HG03521 (cell line): ENCODE results near the gene PDHB.
"Not testable (repeated sequence)": the region's sequence is repeated elsewhere in the genome, so short reads cannot be mapped to it uniquely, and the experiment has no call there.

Experiments used
- ATAC-seq: cut with Tn5 transposase; IDR thresholded peaks from one replicate; pipeline ENCODE4 v1.9.1; 2021; ENCODE audit warnings: mild to moderate bottlenecking, moderate library complexity; ENCODE audit not compliant: unreplicated experiment

Gene PDHB

GRCh38 chr3:58440996-58441355 is 7.3 kb upstream of the PDHB start:
- not testable (repeated sequence) for ATAC-seq

GRCh38 chr3:58437276-58437675 is 3.6 kb upstream of the PDHB start:
- not testable (repeated sequence) for ATAC-seq

- ATAC-seq = no peak
These were observed 1.4 kb upstream of the PDHB start for GRCh38 chr3:58434990-58435389.

GRCh38 chr3:58434511-58434910 is 879 bp upstream of the PDHB start:
- no peak for ATAC-seq

- no peak for ATAC-seq
These were observed 504 bp upstream of the PDHB start for GRCh38 chr3:58434168-58434504.

- ATAC-seq = no peak
These were observed 727 bp downstream of the PDHB start for GRCh38 chr3:58432905-58433304.

- ATAC-seq = peak; percentile 33
These were observed 4.0 kb downstream of the PDHB start for GRCh38 chr3:58429657-58430056.

GRCh38 chr3:58427661-58428361 is 5.8 kb downstream of the PDHB start:
- no peak for ATAC-seq

GRCh38 chr3:58425782-58426181 is 7.8 kb downstream of the PDHB start:
- ATAC-seq = no peak

GRCh38 chr3:58424613-58425012 is 9.0 kb downstream of the PDHB start:
- no peak for ATAC-seq

- ATAC-seq = no peak
These were observed 10.8 kb downstream of the PDHB start for GRCh38 chr3:58422756-58423325.

GRCh38 chr3:58421004-58421403 is 12.6 kb downstream of the PDHB start:
- ATAC-seq = no peak

GRCh38 chr3:58419780-58420507 is 13.7 kb downstream of the PDHB start:
- ATAC-seq = peak; percentile 58

GRCh38 chr3:58418227-58418626 is 15.4 kb downstream of the PDHB start:
- ATAC-seq = no peak

- no peak for ATAC-seq
These were observed 16.6 kb downstream of the PDHB start for GRCh38 chr3:58417075-58417474.

GRCh38 chr3:58416191-58416590 is 17.4 kb downstream of the PDHB start:
- ATAC-seq = no peak

- ATAC-seq = no peak
These were observed 19.0 kb downstream of the PDHB start for GRCh38 chr3:58414538-58415197.

GRCh38 chr3:58411851-58412830 is 21.5 kb downstream of the PDHB start:
- no peak for ATAC-seq

- ATAC-seq = no peak
These were observed 22.6 kb downstream of the PDHB start for GRCh38 chr3:58411036-58411435.

GRCh38 chr3:58409663-58410062 is 24.0 kb downstream of the PDHB start:
- no peak for ATAC-seq

GRCh38 chr3:58408906-58409305 is 24.7 kb downstream of the PDHB start:
- ATAC-seq = no peak
